DND-41 (cell line): ENCODE data around the gene PAFAH2.

Experiments
- EZH2 ChIP-seq: IDR thresholded peaks from 3 replicates; pipeline ENCODE4 v1.6.1; 2012; ENCODE audit warnings: borderline replicate concordance, low read depth, mild to moderate bottlenecking, moderate library complexity, low read length, inconsistent platforms; ENCODE audit not compliant: severe bottlenecking
- TF ChIP-seq, protein P1 (sequence below): IDR thresholded peaks from 2 replicates; pipeline ENCODE4 v1.5.1; 2012; ENCODE audit warnings: borderline replicate concordance, low read length, moderate library complexity, mild to moderate bottlenecking; ENCODE audit not compliant: poor library complexity, severe bottlenecking; ENCODE audit errors: extremely low read depth

DNA sequence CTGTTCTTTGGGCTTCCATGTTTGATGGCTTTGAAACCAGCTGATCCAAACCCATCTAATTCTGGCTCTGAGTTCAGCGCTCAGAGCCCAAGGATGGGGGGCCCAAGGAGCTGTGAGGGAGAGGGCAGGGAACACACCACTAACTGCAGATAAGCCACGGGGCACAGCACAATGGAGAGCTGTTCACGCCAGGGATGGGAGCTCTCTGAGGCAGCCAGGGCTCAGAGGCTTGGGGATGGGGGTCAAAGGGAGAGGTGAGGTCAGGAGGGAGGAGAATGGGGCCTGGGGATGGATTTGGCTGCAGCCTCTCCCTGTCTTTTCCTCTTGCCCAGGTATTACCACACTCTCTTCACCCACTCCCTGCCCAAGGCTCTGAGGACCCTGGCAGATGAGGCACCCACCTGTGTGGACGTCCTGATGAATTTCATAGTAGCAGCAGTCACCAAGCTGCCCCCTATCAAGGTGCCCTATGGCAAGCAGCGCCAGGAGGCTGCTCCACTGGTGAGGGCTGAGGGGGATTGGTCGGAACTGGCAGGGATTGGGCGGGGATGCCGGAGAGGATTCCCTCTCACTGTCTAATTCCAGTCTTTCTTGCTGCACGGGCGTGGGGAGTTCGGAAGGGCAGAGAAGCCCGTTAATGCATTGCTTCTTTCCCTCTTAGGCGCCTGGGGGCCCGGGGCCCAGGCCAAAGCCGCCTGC, 36.8 kb upstream of the PAFAH2 start:
- TF ChIP-seq, protein P1, sequence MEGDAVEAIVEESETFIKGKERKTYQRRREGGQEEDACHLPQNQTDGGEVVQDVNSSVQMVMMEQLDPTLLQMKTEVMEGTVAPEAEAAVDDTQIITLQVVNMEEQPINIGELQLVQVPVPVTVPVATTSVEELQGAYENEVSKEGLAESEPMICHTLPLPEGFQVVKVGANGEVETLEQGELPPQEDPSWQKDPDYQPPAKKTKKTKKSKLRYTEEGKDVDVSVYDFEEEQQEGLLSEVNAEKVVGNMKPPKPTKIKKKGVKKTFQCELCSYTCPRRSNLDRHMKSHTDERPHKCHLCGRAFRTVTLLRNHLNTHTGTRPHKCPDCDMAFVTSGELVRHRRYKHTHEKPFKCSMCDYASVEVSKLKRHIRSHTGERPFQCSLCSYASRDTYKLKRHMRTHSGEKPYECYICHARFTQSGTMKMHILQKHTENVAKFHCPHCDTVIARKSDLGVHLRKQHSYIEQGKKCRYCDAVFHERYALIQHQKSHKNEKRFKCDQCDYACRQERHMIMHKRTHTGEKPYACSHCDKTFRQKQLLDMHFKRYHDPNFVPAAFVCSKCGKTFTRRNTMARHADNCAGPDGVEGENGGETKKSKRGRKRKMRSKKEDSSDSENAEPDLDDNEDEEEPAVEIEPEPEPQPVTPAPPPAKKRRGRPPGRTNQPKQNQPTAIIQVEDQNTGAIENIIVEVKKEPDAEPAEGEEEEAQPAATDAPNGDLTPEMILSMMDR: no peak
- TF ChIP-seq EZH2: no peak
